T-helper 1 cell treated with Interleukin-12 subunit alpha and Interleukin-12 subunit beta and Interleukin-4 antibody, amounts not matched to agents 30 μg/mL and 1 μg/mL, for 36 hours (primary cell): ENCODE data around the gene SYPL1.

Source experiments
- H3K27ac Mint-ChIP-seq: one replicate; pipeline ENCODE4 v1.8.0; 2021; ENCODE audit warnings: mild to moderate bottlenecking, mixed read lengths
- H3K27me3 Mint-ChIP-seq: one replicate; pipeline ENCODE4 v1.8.0; 2021; ENCODE audit warnings: low read depth, mixed read lengths
- H3K36me3 Mint-ChIP-seq: one replicate; pipeline ENCODE4 v1.8.0; 2021; ENCODE audit warnings: low read depth, mixed read lengths
- H3K4me1 Mint-ChIP-seq: one replicate; pipeline ENCODE4 v1.8.0; 2021; ENCODE audit warnings: low read depth, mixed read lengths
- H3K4me3 Mint-ChIP-seq: one replicate; pipeline ENCODE4 v1.8.0; 2021; ENCODE audit warnings: mild to moderate bottlenecking, moderate library complexity, mixed read lengths
- H3K9me3 Mint-ChIP-seq: one replicate; pipeline ENCODE4 v1.8.0; 2021; ENCODE audit warnings: mixed read lengths

The SYPL1 gene

GRCh38 chr7:106049139-106049752 is 62.9 kb downstream of the SYPL1 start:
- H3K4me3 Mint-ChIP-seq: no peak overlapping the region
- no peaks in the 10 kb centered on the region for H3K36me3 Mint-ChIP-seq
- no peak overlapping the region for H3K27ac Mint-ChIP-seq
- peaks cover 47% of the 10 kb centered on the region for H3K27me3 Mint-ChIP-seq
- H3K9me3 Mint-ChIP-seq: no peaks in the 10 kb centered on the region
- H3K4me1 Mint-ChIP-seq: no peaks in the 10 kb centered on the region

- Mint-ChIP-seq H3K9me3 (no peaks in the 10 kb centered on the region), H3K4me3 (no peak overlapping the region), H3K27me3 (peaks cover 46% of the 10 kb centered on the region), H3K27ac (no peak overlapping the region), H3K36me3 (no peaks in the 10 kb centered on the region), H3K4me1 (no peaks in the 10 kb centered on the region)
Observed at GRCh38 chr7:106048706-106049020, 63.4 kb downstream of the SYPL1 start.

- H3K36me3 Mint-ChIP-seq: no peaks in the 10 kb centered on the region
- peaks cover 43% of the 10 kb centered on the region for H3K27me3 Mint-ChIP-seq
- H3K9me3 Mint-ChIP-seq: no peaks in the 10 kb centered on the region
- H3K27ac Mint-ChIP-seq: no peak overlapping the region
- no peak overlapping the region for H3K4me3 Mint-ChIP-seq
- H3K4me1 Mint-ChIP-seq: no peaks in the 10 kb centered on the region
Observed at GRCh38 chr7:106047818-106048705, 64.0 kb downstream of the SYPL1 start.

DNA sequence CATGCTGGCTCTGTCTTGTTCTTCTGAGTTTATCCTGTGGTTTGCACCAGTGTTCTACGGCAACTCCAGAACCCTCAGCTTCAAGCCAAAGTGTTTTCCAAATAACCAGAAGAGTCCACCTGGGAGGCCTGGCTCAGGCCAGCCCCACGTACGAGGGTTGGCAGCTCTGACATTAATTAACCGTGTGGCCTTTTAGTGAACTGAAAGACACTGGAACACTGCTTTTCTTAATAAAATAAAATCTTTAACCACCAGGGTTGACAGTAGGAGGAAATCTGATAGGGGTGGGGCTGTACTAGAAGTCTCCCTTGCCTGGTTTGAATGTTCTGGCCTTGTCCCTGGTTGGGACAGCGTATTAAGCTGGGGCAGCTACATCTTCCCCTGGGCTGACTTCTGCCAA is 64.9 kb downstream of the SYPL1 start:
- no peak overlapping the region for H3K27ac Mint-ChIP-seq
- peaks cover 49% of the 10 kb centered on the region for H3K27me3 Mint-ChIP-seq
- H3K4me3 Mint-ChIP-seq: no peak overlapping the region
- H3K9me3 Mint-ChIP-seq: no peaks in the 10 kb centered on the region
- peaks cover 6% of the 10 kb centered on the region for H3K4me1 Mint-ChIP-seq
- H3K36me3 Mint-ChIP-seq: no peaks in the 10 kb centered on the region

DNA sequence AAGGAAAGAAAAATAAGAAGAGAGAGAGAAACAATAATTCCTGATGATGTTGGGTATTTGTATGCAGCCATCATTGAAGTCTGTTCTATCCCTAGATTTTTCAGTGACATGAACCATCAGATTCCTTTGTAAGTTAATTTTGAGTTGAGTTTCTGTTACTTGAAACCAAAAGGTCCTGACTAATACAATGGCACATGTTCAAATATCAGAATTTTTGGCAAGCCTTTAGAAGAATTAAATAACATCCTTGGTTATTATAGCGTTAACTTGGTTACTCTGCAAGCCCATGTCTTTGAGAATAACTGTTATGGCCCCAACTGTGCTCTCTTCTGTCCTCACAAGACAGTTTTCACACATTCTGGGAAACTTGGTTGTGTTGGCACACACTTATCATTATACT is 66.5 kb downstream of the SYPL1 start:
- Mint-ChIP-seq H3K4me1 (peaks cover 9% of the 10 kb centered on the region), H3K27me3 (peaks cover 50% of the 10 kb centered on the region), H3K36me3 (no peaks in the 10 kb centered on the region), H3K27ac (no peak overlapping the region), H3K4me3 (no peak overlapping the region), H3K9me3 (no peaks in the 10 kb centered on the region)

DNA sequence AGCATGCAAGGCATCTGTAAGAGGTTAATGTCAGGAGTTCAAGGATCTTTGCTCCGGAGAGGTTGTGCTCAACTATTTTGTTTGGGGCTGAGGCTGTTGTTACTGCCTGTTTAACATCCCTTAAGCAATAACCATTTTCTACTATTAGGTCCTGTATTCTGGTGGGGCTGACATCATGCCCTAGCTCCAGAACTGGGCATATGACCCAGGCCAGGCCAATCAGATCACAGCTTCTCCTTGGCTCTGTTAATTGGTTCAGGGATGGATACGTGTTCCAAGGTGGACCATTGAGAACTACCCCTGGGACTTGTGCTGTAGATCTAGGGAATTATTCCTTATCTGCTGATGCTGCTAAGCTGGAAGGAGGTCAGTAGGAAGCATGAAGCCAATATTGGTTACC is 67.0 kb downstream of the SYPL1 start:
- Mint-ChIP-seq H3K4me3 (no peak overlapping the region), H3K9me3 (no peaks in the 10 kb centered on the region), H3K27me3 (peaks cover 54% of the 10 kb centered on the region), H3K4me1 (peaks cover 9% of the 10 kb centered on the region), H3K36me3 (no peaks in the 10 kb centered on the region), H3K27ac (no peak overlapping the region)

DNA sequence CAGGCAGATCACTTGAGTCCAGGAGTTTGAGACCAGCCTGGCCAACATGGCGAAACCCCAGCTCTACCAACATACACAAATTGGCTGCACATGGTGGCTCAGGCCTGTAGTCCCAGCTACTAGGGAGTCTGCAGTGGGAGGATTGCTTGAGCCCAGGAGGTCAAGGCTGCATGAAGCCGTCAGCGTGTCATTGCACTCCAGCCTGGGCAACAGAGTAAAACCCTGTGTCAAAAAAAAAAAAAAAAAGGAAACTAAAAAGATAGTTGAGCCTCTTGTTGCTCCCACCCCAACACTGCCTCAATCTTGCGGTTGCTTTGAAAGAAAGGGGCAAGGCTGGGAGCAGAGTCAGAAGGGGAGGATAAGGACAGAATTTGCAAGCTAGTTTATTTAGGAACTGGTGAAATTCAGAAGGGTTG is 69.9 kb downstream of the SYPL1 start:
- Mint-ChIP-seq H3K36me3 (no peaks in the 10 kb centered on the region), H3K27ac (no peak overlapping the region), H3K4me3 (no peak overlapping the region), H3K4me1 (peaks cover 9% of the 10 kb centered on the region), H3K9me3 (no peaks in the 10 kb centered on the region), H3K27me3 (peaks cover 58% of the 10 kb centered on the region)

DNA sequence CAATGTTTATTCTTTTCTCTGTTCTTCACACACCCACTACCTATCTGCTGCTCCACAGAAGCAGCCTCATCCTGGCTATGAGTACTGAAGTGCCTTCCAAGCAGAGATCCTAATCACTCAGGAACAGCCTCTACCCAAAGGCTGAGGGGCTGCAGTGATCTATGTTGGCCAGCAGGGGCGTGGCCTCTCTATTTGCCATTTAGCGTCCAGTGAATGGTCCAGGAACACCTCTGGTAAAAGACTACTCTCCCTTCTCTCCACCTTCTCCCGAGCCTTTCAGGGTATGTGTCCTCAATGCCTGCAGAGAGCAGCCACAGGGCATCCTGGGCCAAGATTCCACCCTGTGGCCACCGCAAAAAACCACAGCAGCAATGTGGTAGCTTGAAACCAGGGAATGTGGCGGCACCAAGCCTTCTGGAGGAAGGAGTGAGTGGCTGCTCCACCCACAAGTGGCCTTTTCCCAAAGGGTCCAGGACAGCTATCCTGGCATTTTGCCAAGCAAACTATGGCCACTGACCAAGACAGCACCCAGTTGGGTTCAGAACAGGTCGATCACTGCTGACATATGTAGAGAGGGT is 70.9 kb downstream of the SYPL1 start:
- Mint-ChIP-seq H3K27ac (no peak overlapping the region), H3K4me1 (peaks cover 9% of the 10 kb centered on the region), H3K9me3 (no peaks in the 10 kb centered on the region), H3K27me3 (peaks cover 51% of the 10 kb centered on the region), H3K36me3 (no peaks in the 10 kb centered on the region), H3K4me3 (no peak overlapping the region)
